PC-3 (cell line): Measurements from ENCODE around the gene ZDHHC23.

Source experiments
- CTCF ChIP-seq: fragments of 300-600 bp; sonication (generic); conservative IDR thresholded peaks from 2 replicates; pipeline ENCODE4 v1.5.1; 2017; ENCODE audit warnings: antibody characterized with exemption, low read depth, mild to moderate bottlenecking, low read length
- EZH2 ChIP-seq: fragments of 300-600 bp; sonication (generic); IDR thresholded peaks from one replicate; pipeline ENCODE4 v1.6.1; 2017; ENCODE audit warnings: antibody characterized with exemption, mild to moderate bottlenecking, low read length; ENCODE audit not compliant: unreplicated experiment
- EZH2phosphoT487 ChIP-seq: fragments of 300-600 bp; sonication (generic); IDR thresholded peaks from 2 replicates; pipeline ENCODE4 v1.6.1; 2018; ENCODE audit warnings: mild to moderate bottlenecking, antibody characterized with exemption, low read length, borderline replicate concordance

- TF ChIP-seq CTCF, result no peak
- TF ChIP-seq EZH2, result no peak
- no peak for TF ChIP-seq EZH2phosphoT487
These were observed 33.2 kb upstream of the ZDHHC23 start for GRCh38 chr3:113914646-113915045.
